ENCODE results near the gene KLHDC10. TPM values are rescaled to one million over a fixed set of nuclear protein-coding genes. Genes with fewer than 3 reads are reported as not detected.

The KLHDC10 gene
- total and polyA plus RNA-seq, 2 donors (not counting 1 experiment from before 2014, with no cell fraction given), result 7.1 to 25.7 TPM

DNA sequence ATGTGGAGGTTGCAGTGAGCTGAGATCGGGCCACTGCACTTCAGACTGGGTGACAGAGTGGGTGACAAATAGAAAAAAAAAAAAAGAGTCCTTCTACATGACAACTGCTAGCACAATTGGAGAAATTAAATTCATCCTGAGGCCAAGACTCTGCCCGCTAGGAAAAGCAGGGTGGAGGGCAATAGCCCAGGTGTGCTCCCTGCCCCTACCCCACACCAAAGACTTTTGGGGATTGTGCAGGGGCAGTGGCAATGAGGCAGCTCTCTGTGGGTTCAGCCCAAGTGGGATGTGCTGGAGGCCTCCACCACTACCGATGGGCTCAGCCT is 73.6 kb downstream of the KLHDC10 start:
- Mint-ChIP-seq H3K4me1 (peaks cover 62% of the 10 kb centered on the region), H3K4me3 (no peak overlapping the region), H3K9me3 (ENCODE audit: insufficient read depth) (no peaks in the 10 kb centered on the region), H3K27me3 (no peaks in the 10 kb centered on the region), H3K27ac (peak overlapping the region; percentile 88)
- ATAC-seq (ENCODE audit: low read depth) (no peak), DNase-seq (no peak)
- Histone ChIP-seq H4K20me1 (ENCODE audit: control insufficient read depth, insufficient read depth, low read length, poor library complexity, severe bottlenecking) (no peaks in the 10 kb centered on the region), H2AFZ (ENCODE audit: insufficient read depth, low read depth, low read length, poor library complexity, severe bottlenecking) (no peak overlapping the region), H3K27ac (ENCODE audit: low read length in 2 of 2) (peak overlapping the region in 1 of 2 donors; percentile 46), H3K4me1 (ENCODE audit: control insufficient read depth in 2 of 2, insufficient read depth in 2 of 2, low read length in 2 of 2) (peaks cover 24 to 54% of the 10 kb centered on the region in 2 donors), H3K9me3 (ENCODE audit: control extremely low read depth in 1 of 3, control insufficient read depth in 2 of 3, insufficient read depth in 1 of 3, low read length in 2 of 3) (no peaks in the 10 kb centered on the region), H3K4me2 (replicated peaks; ENCODE audit: low read depth, low read length, poor library complexity, severe bottlenecking) (no peak overlapping the region), H3K36me3 (replicated peaks in 1 of 2; ENCODE audit: control extremely low read depth in 1 of 2, control insufficient read depth in 1 of 2, extremely low read depth in 1 of 2, insufficient read depth in 2 of 2, low read length in 1 of 2) (no peaks in the 10 kb centered on the region), H3K4me3 (ENCODE audit: control extremely low read depth in 1 of 5, extremely low read depth in 1 of 5, insufficient read depth in 1 of 5, low read depth in 2 of 5, low read length in 4 of 5) (no peak overlapping the region), H3K27me3 (replicated peaks in 1 of 4; ENCODE audit: control extremely low read depth in 1 of 4, control insufficient read depth in 3 of 4, insufficient read depth in 4 of 4, low read length in 3 of 4) (no peaks in the 10 kb centered on the region), H3K9ac (ENCODE audit: low read length) (no peak overlapping the region), H3K79me2 (ENCODE audit: control insufficient read depth, insufficient read depth, low read length) (no peaks in the 10 kb centered on the region)
- intact Hi-C loops (cut with micrococcal nuclease), result no loop called here
- no CpG with 5 or more reads among the region's 3 CpGs for WGBS (ENCODE audit: insufficient coverage)
- CTCF ChIA-PET, result no interaction called here
- POLR2A ChIA-PET, result interaction anchor here (0.7 kb wide), 1 partner anchor 238 kb away, joined by 3 read pairs; no protein-coding TSS in a partner anchor
- TF ChIP-seq, protein P1, sequence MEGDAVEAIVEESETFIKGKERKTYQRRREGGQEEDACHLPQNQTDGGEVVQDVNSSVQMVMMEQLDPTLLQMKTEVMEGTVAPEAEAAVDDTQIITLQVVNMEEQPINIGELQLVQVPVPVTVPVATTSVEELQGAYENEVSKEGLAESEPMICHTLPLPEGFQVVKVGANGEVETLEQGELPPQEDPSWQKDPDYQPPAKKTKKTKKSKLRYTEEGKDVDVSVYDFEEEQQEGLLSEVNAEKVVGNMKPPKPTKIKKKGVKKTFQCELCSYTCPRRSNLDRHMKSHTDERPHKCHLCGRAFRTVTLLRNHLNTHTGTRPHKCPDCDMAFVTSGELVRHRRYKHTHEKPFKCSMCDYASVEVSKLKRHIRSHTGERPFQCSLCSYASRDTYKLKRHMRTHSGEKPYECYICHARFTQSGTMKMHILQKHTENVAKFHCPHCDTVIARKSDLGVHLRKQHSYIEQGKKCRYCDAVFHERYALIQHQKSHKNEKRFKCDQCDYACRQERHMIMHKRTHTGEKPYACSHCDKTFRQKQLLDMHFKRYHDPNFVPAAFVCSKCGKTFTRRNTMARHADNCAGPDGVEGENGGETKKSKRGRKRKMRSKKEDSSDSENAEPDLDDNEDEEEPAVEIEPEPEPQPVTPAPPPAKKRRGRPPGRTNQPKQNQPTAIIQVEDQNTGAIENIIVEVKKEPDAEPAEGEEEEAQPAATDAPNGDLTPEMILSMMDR (IDR thresholded peaks at IDR 0.05), result no peak
- no peak for TF ChIP-seq EZH2 (IDR thresholded peaks at IDR 0.05; ENCODE audit: borderline replicate concordance, insufficient read depth, low read depth, low read length, poor library complexity, severe bottlenecking)

GRCh38 chr7:130144312-130145171 is 74.2 kb downstream of the KLHDC10 start:
- TF ChIP-seq EZH2 (IDR thresholded peaks at IDR 0.05; ENCODE audit: borderline replicate concordance, insufficient read depth, low read depth, low read length, poor library complexity, severe bottlenecking), result no peak
- TF ChIP-seq, protein P1 (IDR thresholded peaks at IDR 0.05), result no peak
- no peaks in the 10 kb centered on the region for H3K9me3 ChIP-seq (ENCODE audit: control extremely low read depth in 1 of 3, control insufficient read depth in 2 of 3, insufficient read depth in 1 of 3, low read length in 2 of 3)
- no peaks in the 10 kb centered on the region for H3K27me3 ChIP-seq (replicated peaks in 1 of 4; ENCODE audit: control extremely low read depth in 1 of 4, control insufficient read depth in 3 of 4, insufficient read depth in 4 of 4, low read length in 3 of 4)
- ChIA-PET CTCF (no interaction called here), POLR2A (no interaction called here)
- no peak overlapping the region for H3K9ac ChIP-seq (ENCODE audit: low read length)
- Mint-ChIP-seq H3K27ac (peak overlapping the region; percentile 88), H3K9me3 (ENCODE audit: insufficient read depth) (no peaks in the 10 kb centered on the region), H3K27me3 (no peaks in the 10 kb centered on the region), H3K4me3 (no peak overlapping the region), H3K4me1 (peaks cover 68% of the 10 kb centered on the region)
- no peaks in the 10 kb centered on the region for H4K20me1 ChIP-seq (ENCODE audit: control insufficient read depth, insufficient read depth, low read length, poor library complexity, severe bottlenecking)
- no peak overlapping the region for H3K4me2 ChIP-seq (replicated peaks; ENCODE audit: low read depth, low read length, poor library complexity, severe bottlenecking)
- no peak overlapping the region for H2AFZ ChIP-seq (ENCODE audit: insufficient read depth, low read depth, low read length, poor library complexity, severe bottlenecking)
- WGBS (ENCODE audit: insufficient coverage), result 80% methylated on average over 11 of the region's 14 CpGs
- peak overlapping the region in 1 of 2 donors; percentile 46 for H3K27ac ChIP-seq (ENCODE audit: low read length in 2 of 2)
- H3K79me2 ChIP-seq (ENCODE audit: control insufficient read depth, insufficient read depth, low read length), result no peaks in the 10 kb centered on the region
- ATAC-seq (ENCODE audit: low read depth), result no peak
- intact Hi-C loops (cut with micrococcal nuclease), result no loop called here
- no peak for DNase-seq
- no peaks in the 10 kb centered on the region for H3K36me3 ChIP-seq (replicated peaks in 1 of 2; ENCODE audit: control extremely low read depth in 1 of 2, control insufficient read depth in 1 of 2, extremely low read depth in 1 of 2, insufficient read depth in 2 of 2, low read length in 1 of 2)
- peaks cover 30 to 60% of the 10 kb centered on the region in 2 donors for H3K4me1 ChIP-seq (ENCODE audit: control insufficient read depth in 2 of 2, insufficient read depth in 2 of 2, low read length in 2 of 2)
- H3K4me3 ChIP-seq (ENCODE audit: control extremely low read depth in 1 of 5, extremely low read depth in 1 of 5, insufficient read depth in 1 of 5, low read depth in 2 of 5, low read length in 4 of 5), result no peak overlapping the region

Measured in B cell (primary cell).